Thyroid gland (tissue), 4 donors: ENCODE data around the gene AKT1. TPM values are rescaled to one million over a fixed set of nuclear protein-coding genes. Genes with fewer than 3 reads are reported as not detected.

Experiments
- DNase-seq, 2 donors: peaks; one replicate each; pipeline ENCODE4 v3.0.0-alpha.2; 2019
- H3K27ac ChIP-seq, 3 donors: fragments of 200-600 bp; sonication (generic); 1 replicate in 2 of 3; 2 replicates in 1 of 3; pipeline ENCODE4 v1.5.1; 2016 to 2019; ENCODE audit warnings: mild to moderate bottlenecking in 1 of 3, moderate library complexity in 1 of 3
- H3K27me3 ChIP-seq: fragments of 200-600 bp; sonication (generic); one replicate; pipeline ENCODE4 v1.5.1; 2019
- H3K36me3 ChIP-seq, 2 donors: fragments of 200-600 bp; sonication (generic); one replicate each; pipeline ENCODE4 v1.5.1; 2016 to 2019
- H3K4me1 ChIP-seq, 2 donors: fragments of 200-600 bp; sonication (generic); one replicate each; pipeline ENCODE4 v1.5.1; 2017 to 2019
- H3K4me3 ChIP-seq, 3 donors: fragments of 200-600 bp; sonication (generic); replicated peaks in 1 of 3; 1 replicate in 2 of 3; 2 replicates in 1 of 3; pipeline ENCODE4 v1.5.1; 2016; ENCODE audit warnings: mild to moderate bottlenecking in 1 of 3
- H3K9me3 ChIP-seq: fragments of 200-600 bp; sonication (generic); one replicate; pipeline ENCODE4 v1.5.1; 2017
- POLR2A ChIP-seq, 2 donors: fragments of 450-650 bp; IDR thresholded peaks; one replicate each; pipeline ENCODE4 v1.6.1; 2017; ENCODE audit warnings: antibody characterized with exemption in 2 of 2, mild to moderate bottlenecking in 2 of 2, moderate library complexity in 1 of 2
- WGBS, 2 donors: methylation state at CpG; one replicate each; pipeline ENCODE4 v1.1.5; 2017; 5-methylcytosine and 5-hydroxymethylcytosine counted together
- intact Hi-C: fragments of 100-400 bp; cut with DNase I; formaldehyde crosslinking; loops from one replicate; pipeline ENCODE4 v1.15.1; 2023
- total RNA-seq, 4 donors: library from RNA; depleted of rRNA; stranded (reverse); fragments of >200 nt; gene quantifications; one replicate each; pipeline ENCODE4 v1.2.3, GENCODE V29; 2016
- TF ChIP-seq, protein P1 (sequence below), 6 experiments: fragments of 200-600 bp in 3 of 6; fragments of 450-650 bp in 3 of 6; sonication (generic) in 3 of 6; IDR thresholded peaks; one replicate each; pipeline ENCODE4 v1.5.1; 2016 to 2019; ENCODE audit warnings: antibody characterized with exemption in 6 of 6, mild to moderate bottlenecking in 2 of 6, inconsistent platforms in 1 of 6, moderate library complexity in 1 of 6

The AKT1 gene
- 100 to 1,000 TPM in 3 of 4 donors, 10 to 100 TPM in 1; 99.8 to 179 (median 152) TPM for total RNA-seq

GRCh38 chr14:104794993-104795780 lies at the start of gene AKT1:
TSS of gene AKT1 (minus strand) at chr14:104795748. CDS start at chr14:104792643, 3,105 bp downstream.
- no peak for DNase-seq
- peak within 1 kb of the TSS; percentile 78 to 98 (median 96) for H3K27ac ChIP-seq
- H3K4me1 ChIP-seq, result peaks cover 59 to 63% of the 10 kb centered on the region in 2 donors
- TF ChIP-seq, protein P1, sequence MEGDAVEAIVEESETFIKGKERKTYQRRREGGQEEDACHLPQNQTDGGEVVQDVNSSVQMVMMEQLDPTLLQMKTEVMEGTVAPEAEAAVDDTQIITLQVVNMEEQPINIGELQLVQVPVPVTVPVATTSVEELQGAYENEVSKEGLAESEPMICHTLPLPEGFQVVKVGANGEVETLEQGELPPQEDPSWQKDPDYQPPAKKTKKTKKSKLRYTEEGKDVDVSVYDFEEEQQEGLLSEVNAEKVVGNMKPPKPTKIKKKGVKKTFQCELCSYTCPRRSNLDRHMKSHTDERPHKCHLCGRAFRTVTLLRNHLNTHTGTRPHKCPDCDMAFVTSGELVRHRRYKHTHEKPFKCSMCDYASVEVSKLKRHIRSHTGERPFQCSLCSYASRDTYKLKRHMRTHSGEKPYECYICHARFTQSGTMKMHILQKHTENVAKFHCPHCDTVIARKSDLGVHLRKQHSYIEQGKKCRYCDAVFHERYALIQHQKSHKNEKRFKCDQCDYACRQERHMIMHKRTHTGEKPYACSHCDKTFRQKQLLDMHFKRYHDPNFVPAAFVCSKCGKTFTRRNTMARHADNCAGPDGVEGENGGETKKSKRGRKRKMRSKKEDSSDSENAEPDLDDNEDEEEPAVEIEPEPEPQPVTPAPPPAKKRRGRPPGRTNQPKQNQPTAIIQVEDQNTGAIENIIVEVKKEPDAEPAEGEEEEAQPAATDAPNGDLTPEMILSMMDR (IDR thresholded peaks at IDR 0.05), result no peak
- no peak for TF ChIP-seq POLR2A (IDR thresholded peaks at IDR 0.05)
- H3K9me3 ChIP-seq, result no peaks in the 10 kb centered on the region
- peak within 1 kb of the TSS; percentile 51 to 82 (median 75) for H3K4me3 ChIP-seq
- no CpG with 5 or more reads among the region's 124 CpGs for WGBS, 2 donors
- peaks cover 0 to 13% of the 10 kb centered on the region in 2 donors for H3K36me3 ChIP-seq
- H3K27me3 ChIP-seq, result no peaks in the 10 kb centered on the region
- intact Hi-C loops, result no loop called here

- WGBS, 2 donors, result 93% methylated on average over 3 to 4 of the region's 4 CpGs
- no peaks in the 10 kb centered on the region for H3K27me3 ChIP-seq
- no peak overlapping the region for H3K27ac ChIP-seq
- TF ChIP-seq, protein P1 (IDR thresholded peaks at IDR 0.05), result no peak
- TF ChIP-seq POLR2A (IDR thresholded peaks at IDR 0.05), result no peak
- no peak overlapping the region for H3K4me3 ChIP-seq
- peaks cover 13 to 16% of the 10 kb centered on the region in 2 donors for H3K4me1 ChIP-seq
- no peaks in the 10 kb centered on the region for H3K9me3 ChIP-seq
- intact Hi-C loops, result no loop called here
- DNase-seq, result no peak
- no peaks in the 10 kb centered on the region for H3K36me3 ChIP-seq
Measured at GRCh38 chr14:104845033-104845666, 49.6 kb upstream of the AKT1 start.

DNA sequence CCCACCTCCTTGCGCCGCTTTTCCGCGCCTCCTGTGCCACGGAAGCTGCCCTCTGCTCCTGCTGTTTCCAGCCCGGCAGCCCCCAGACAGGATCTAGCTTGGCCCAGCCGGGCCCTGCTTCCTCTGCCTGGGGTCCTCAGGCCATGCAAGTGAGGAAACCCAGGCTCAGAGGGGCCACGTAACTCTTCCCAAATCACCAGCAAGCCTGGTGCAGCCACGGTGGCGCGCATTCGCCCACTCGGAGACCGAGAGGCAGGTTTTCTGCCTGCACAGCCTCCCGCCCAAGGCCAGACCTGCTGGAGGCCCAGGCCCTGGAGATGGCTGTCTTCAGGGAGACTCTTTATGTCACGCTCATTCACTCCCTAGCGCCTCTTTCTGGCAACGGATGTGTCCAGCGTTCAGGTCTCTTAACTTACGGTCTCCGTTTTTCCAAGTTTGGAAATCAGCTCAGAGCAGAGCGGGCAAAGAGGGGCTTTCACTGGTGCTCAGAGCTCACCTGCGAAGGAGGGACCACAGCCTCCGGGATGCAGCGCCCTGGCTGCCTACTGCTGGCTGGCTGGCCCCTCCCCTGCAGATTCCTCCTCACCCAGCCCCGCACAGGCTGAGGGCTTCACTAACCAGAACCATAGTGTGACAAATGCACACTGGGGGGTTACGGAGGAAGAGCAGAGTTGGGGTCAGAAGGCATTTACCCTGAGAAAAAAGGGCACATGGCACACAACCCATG lies 48.9 kb upstream of the AKT1 start:
- TF ChIP-seq, protein P1 (IDR thresholded peaks at IDR 0.05), result no peak
- TF ChIP-seq POLR2A (IDR thresholded peaks at IDR 0.05), result no peak
- Histone ChIP-seq H3K27me3 (no peaks in the 10 kb centered on the region), H3K9me3 (no peaks in the 10 kb centered on the region), H3K4me1 (peaks cover 13 to 16% of the 10 kb centered on the region in 2 donors), H3K4me3 (peak overlapping the region in 1 of 3 donors; percentile 30), H3K36me3 (no peaks in the 10 kb centered on the region), H3K27ac (no peak overlapping the region)
- intact Hi-C loops, result no loop called here
- 17 to 21% methylated on average over 21 to 27 of the region's 27 CpGs for WGBS, 2 donors
- DNase-seq, result no peak

DNA sequence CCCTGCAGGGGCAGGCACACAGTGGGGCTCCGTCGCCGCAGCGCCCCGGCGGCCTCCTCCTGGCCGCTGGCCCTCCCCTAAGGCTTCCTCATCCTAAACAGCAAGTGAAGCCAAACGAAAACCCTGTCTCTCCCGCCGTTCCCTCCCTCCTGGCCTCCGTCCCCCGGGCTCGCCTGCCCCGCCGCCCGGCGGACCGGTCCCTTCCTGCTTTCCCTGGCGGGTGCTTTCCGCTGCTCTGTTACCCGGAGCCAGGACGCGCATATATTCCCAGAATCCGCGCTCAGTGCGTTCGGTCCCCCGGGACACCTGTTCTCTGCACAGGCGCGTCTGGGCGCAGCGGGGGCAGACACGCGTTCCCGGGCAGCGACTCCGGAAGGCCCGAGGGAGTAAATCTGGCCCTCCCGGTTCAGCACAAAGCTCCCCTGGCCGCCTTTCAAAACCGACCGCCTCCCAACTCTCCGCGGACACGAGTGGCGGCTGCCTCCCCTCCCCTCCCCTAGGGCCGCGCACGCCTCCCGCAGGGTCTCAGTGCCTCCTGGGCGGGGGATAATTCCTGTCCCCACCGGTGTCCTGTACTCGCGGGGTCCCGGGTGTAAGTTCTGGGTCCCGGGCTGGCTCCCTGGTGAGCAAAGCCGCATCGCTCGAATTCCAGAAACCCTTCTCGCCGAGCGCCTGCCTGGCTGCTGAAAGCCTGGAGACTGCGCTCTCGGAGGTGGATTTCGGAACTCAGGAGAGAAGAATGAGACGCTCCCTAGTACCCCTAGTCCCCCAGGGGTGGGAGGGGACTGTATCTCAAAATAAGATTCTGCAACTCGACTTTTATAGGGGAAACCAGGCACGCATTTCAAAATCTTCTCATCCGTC lies 48.1 kb upstream of the AKT1 start:
- WGBS, 2 donors, result 1 to 7% methylated on average over 30 to 36 of the region's 69 CpGs
- no peaks in the 10 kb centered on the region for H3K36me3 ChIP-seq
- DNase-seq, result peak; percentile 36 to 48
- peaks cover 13 to 16% of the 10 kb centered on the region in 2 donors for H3K4me1 ChIP-seq
- TF ChIP-seq POLR2A (IDR thresholded peaks at IDR 0.05), result no peak
- TF ChIP-seq, protein P1 (IDR thresholded peaks at IDR 0.05), result no peak
- no peaks in the 10 kb centered on the region for H3K27me3 ChIP-seq
- intact Hi-C loops, result no loop called here
- H3K27ac ChIP-seq, result no peak overlapping the region
- H3K4me3 ChIP-seq, result peak overlapping the region in 1 of 3 donors; percentile 30
- H3K9me3 ChIP-seq, result no peaks in the 10 kb centered on the region
